ENCODE results near the gene ESR2.

Gene ESR2

GRCh38 chr14:64289571-64289970 lies 4.6 kb downstream of the ESR2 start:
- H3K9ac ChIP-seq (ENCODE audit: low read length), result no peak overlapping the region

DNA sequence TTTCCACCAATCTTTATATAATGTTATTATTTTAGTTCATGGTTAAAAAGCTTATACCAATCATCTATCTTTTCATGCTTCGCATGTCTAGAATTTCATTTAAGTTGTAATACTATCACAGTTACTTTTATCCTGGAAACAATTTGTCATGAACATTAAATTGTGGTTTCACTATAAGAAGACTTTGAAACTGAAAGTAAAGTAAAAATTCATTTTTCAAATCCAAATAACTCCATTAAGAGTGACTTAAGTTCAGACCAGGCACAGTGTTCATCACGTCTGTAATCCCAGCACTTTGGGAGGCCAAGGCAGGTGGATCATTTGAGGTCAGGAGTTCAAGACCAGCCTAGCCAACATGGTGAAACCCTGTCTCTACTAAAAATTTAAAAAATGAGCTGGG lies 12.4 kb downstream of the ESR2 start:
- H3K4me1 ChIP-seq (ENCODE audit: control insufficient read depth, insufficient read depth, low read depth, low read length), result no peaks in the 10 kb centered on the region
- peaks cover 2% of the 10 kb centered on the region for H3K79me1 ChIP-seq (replicated peaks; ENCODE audit: low read length, poor library complexity, severe bottlenecking)
- WGBS, result 79% methylated on average over 1 of the region's 2 CpGs
- no peak overlapping the region for H3K14ac ChIP-seq (ENCODE audit: low read length in 2 of 2)
- H3K27me3 ChIP-seq (ENCODE audit: control insufficient read depth in 1 of 2, insufficient read depth in 1 of 2, low read length in 2 of 2), result no peaks in the 10 kb centered on the region
- H3K9me3 ChIP-seq (ENCODE audit: control insufficient read depth, low read length), result no peaks in the 10 kb centered on the region
- no peaks in the 10 kb centered on the region for H3K36me3 ChIP-seq (ENCODE audit: control insufficient read depth in 1 of 2, insufficient read depth in 2 of 2, low read depth in 1 of 2, low read length in 2 of 2)
- no peak overlapping the region for H3K9ac ChIP-seq (ENCODE audit: low read length)
- no peak overlapping the region for H3K27ac ChIP-seq (ENCODE audit: low read length, poor library complexity, severe bottlenecking)
- no peak overlapping the region for H2BK120ac ChIP-seq (ENCODE audit: low read depth, low read length)
- no peak overlapping the region for H4K91ac ChIP-seq (ENCODE audit: low read length)
- no peak overlapping the region for H3K4me2 ChIP-seq (ENCODE audit: low read length, poor library complexity, severe bottlenecking)
- H2BK15ac ChIP-seq (ENCODE audit: low read depth, poor library complexity, severe bottlenecking), result no peak overlapping the region
- DNase-seq, result peak; percentile 9
- H3K23ac ChIP-seq (ENCODE audit: low read length in 2 of 2), result no peak overlapping the region
- no peak overlapping the region for H2BK12ac ChIP-seq (ENCODE audit: low read length in 2 of 2)
- H4K8ac ChIP-seq (ENCODE audit: low read length), result no peak overlapping the region
- H2AFZ ChIP-seq (ENCODE audit: low read depth, low read length), result no peak overlapping the region
- H2BK5ac ChIP-seq (ENCODE audit: low read depth, low read length, poor library complexity, severe bottlenecking), result no peak overlapping the region
- H3K4ac ChIP-seq (ENCODE audit: low read depth in 1 of 2, low read length in 2 of 2), result no peak overlapping the region
- H2AK5ac ChIP-seq (ENCODE audit: low read length, severe bottlenecking), result no peak overlapping the region
- peak overlapping the region in 1 of 2 experiments; percentile 18 for H3K4me3 ChIP-seq (ENCODE audit: insufficient read depth in 1 of 2, low read depth in 1 of 2, low read length in 2 of 2)
- H3K18ac ChIP-seq (ENCODE audit: low read depth in 1 of 2, low read length in 2 of 2), result no peak overlapping the region

More at GRCh38 chr14:64289571-64289970, 4.6 kb downstream of the ESR2 start:
- Histone ChIP-seq H3K79me1 (replicated peaks; ENCODE audit: low read length, poor library complexity, severe bottlenecking) (peaks cover 8% of the 10 kb centered on the region), H3K4me1 (ENCODE audit: control insufficient read depth, insufficient read depth, low read depth, low read length) (peaks cover 7% of the 10 kb centered on the region), H3K27me3 (ENCODE audit: control insufficient read depth in 1 of 2, insufficient read depth in 1 of 2, low read length in 2 of 2) (peaks cover 0 to 19% of the 10 kb centered on the region in 2 experiments), H3K23ac (ENCODE audit: low read length in 2 of 2) (no peak overlapping the region), H4K91ac (ENCODE audit: low read length) (no peak overlapping the region), H2BK15ac (ENCODE audit: low read depth, poor library complexity, severe bottlenecking) (no peak overlapping the region), H4K8ac (ENCODE audit: low read length) (no peak overlapping the region), H3K14ac (ENCODE audit: low read length in 2 of 2) (no peak overlapping the region), H3K18ac (ENCODE audit: low read depth in 1 of 2, low read length in 2 of 2) (no peak overlapping the region), H3K9me3 (ENCODE audit: control insufficient read depth, low read length) (no peaks in the 10 kb centered on the region), H2BK120ac (ENCODE audit: low read depth, low read length) (no peak overlapping the region), H2BK12ac (ENCODE audit: low read length in 2 of 2) (no peak overlapping the region), H2AK5ac (ENCODE audit: low read length, severe bottlenecking) (no peak overlapping the region), H3K4me2 (ENCODE audit: low read length, poor library complexity, severe bottlenecking) (no peak overlapping the region), H3K36me3 (ENCODE audit: control insufficient read depth in 1 of 2, insufficient read depth in 2 of 2, low read depth in 1 of 2, low read length in 2 of 2) (no peaks in the 10 kb centered on the region), H3K4me3 (ENCODE audit: insufficient read depth in 1 of 2, low read depth in 1 of 2, low read length in 2 of 2) (no peak overlapping the region), H3K27ac (ENCODE audit: low read length, poor library complexity, severe bottlenecking) (no peak overlapping the region), H2AFZ (ENCODE audit: low read depth, low read length) (no peak overlapping the region), H2BK5ac (ENCODE audit: low read depth, low read length, poor library complexity, severe bottlenecking) (no peak overlapping the region), H3K4ac (ENCODE audit: low read depth in 1 of 2, low read length in 2 of 2) (no peak overlapping the region)
- 100% methylated on average over 1 of the region's 1 CpG for WGBS
- DNase-seq, result no peak

DNA sequence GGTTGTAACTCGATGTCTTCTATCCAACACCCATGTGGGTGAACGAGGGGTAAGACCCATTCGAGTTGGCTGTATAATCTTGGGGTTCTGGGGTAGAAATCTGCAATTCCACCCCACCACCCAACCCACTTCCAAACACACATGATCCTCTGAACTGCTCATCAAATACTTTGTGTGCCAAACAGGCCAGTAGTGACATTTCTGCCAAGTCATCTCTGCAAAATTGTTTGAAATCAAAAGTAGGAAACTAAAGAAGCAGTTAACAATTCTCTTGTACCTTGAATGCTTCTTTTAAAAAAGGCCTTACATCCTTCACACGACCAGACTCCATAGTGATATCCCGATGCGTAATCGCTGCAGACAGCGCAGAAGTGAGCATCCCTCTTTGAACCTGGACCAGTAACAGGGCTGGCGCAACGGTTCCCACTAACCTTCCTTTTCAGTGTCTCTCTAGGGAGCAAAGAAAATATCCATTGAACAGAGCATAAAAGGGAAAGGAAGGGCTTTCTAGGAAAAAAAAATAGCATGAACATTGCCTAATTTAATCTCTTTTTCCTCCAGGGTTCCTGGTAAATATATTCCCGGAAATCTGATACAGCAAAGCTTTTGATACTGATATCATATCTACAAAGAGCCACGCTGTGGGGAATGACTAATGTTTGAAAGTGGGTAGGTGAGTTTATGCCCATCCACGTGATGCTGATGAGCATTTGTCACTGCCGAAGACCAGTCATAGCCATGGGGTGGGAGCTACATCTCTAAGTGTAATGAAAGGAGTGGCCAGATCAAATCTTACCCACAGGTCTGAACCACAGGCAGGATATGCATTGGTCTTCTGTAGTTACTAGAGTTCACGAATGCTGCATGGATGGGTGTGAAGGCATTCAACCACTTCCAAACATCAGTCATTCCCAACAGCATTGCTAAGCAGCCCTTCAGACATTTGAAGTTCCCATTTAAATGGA lies 14.2 kb downstream of the ESR2 start:
- Histone ChIP-seq H2BK15ac (ENCODE audit: low read depth, poor library complexity, severe bottlenecking) (no peak overlapping the region), H2AFZ (ENCODE audit: low read depth, low read length) (no peak overlapping the region)
- 86% methylated on average over 14 of the region's 15 CpGs for WGBS

DNA sequence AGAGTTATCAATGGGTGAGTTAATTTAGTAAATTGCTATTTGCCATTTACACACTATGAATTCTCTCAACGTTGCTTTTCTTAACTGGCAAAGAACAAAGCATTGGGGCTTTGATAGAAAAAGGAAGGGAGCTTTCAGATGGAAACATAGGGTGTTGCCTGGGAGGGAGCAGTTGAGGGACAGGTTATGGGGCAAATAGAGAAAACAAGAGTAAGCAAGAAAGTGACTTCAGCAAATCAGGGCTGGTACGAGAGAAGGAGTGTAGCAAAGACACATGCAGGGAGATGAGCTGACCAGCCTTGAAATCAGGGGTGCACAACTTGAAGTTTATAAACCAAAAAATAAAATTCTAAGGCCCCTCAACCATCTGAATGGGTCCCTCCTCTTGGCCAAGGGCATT lies 15.7 kb downstream of the ESR2 start:
- no peak overlapping the region for H3K14ac ChIP-seq (ENCODE audit: low read length in 2 of 2)
- no peaks in the 10 kb centered on the region for H3K4me1 ChIP-seq (ENCODE audit: control insufficient read depth, insufficient read depth, low read depth, low read length)
- no peak overlapping the region for H3K18ac ChIP-seq (ENCODE audit: low read depth in 1 of 2, low read length in 2 of 2)
- H3K36me3 ChIP-seq (ENCODE audit: control insufficient read depth in 1 of 2, insufficient read depth in 2 of 2, low read depth in 1 of 2, low read length in 2 of 2), result no peaks in the 10 kb centered on the region
- no peak overlapping the region for H2BK15ac ChIP-seq (ENCODE audit: low read depth, poor library complexity, severe bottlenecking)
- no peak overlapping the region for H2BK5ac ChIP-seq (ENCODE audit: low read depth, low read length, poor library complexity, severe bottlenecking)
- no peak for DNase-seq
- no peak overlapping the region for H3K23ac ChIP-seq (ENCODE audit: low read length in 2 of 2)
- no peak overlapping the region for H4K8ac ChIP-seq (ENCODE audit: low read length)
- H3K4me3 ChIP-seq (ENCODE audit: insufficient read depth in 1 of 2, low read depth in 1 of 2, low read length in 2 of 2), result no peak overlapping the region
- WGBS, result 33% methylated on average over 2 of the region's 2 CpGs
- H2AFZ ChIP-seq (ENCODE audit: low read depth, low read length), result no peak overlapping the region
- no peaks in the 10 kb centered on the region for H3K9me3 ChIP-seq (ENCODE audit: control insufficient read depth, low read length)
- no peaks in the 10 kb centered on the region for H3K79me1 ChIP-seq (replicated peaks; ENCODE audit: low read length, poor library complexity, severe bottlenecking)
- no peak overlapping the region for H3K4ac ChIP-seq (ENCODE audit: low read depth in 1 of 2, low read length in 2 of 2)
- no peak overlapping the region for H2BK120ac ChIP-seq (ENCODE audit: low read depth, low read length)
- no peak overlapping the region for H3K4me2 ChIP-seq (ENCODE audit: low read length, poor library complexity, severe bottlenecking)
- H4K91ac ChIP-seq (ENCODE audit: low read length), result no peak overlapping the region
- no peak overlapping the region for H3K27ac ChIP-seq (ENCODE audit: low read length, poor library complexity, severe bottlenecking)
- H2AK5ac ChIP-seq (ENCODE audit: low read length, severe bottlenecking), result no peak overlapping the region
- no peak overlapping the region for H3K9ac ChIP-seq (ENCODE audit: low read length)
- no peaks in the 10 kb centered on the region for H3K27me3 ChIP-seq (ENCODE audit: control insufficient read depth in 1 of 2, insufficient read depth in 1 of 2, low read length in 2 of 2)
- H2BK12ac ChIP-seq (ENCODE audit: low read length in 2 of 2), result no peak overlapping the region

More for the DNA sequence above, 14.2 kb downstream of the ESR2 start:
- H3K4ac ChIP-seq (ENCODE audit: low read depth in 1 of 2, low read length in 2 of 2), result no peak overlapping the region
- H3K18ac ChIP-seq (ENCODE audit: low read depth in 1 of 2, low read length in 2 of 2), result no peak overlapping the region
- no peak overlapping the region for H3K9ac ChIP-seq (ENCODE audit: low read length)
- H3K23ac ChIP-seq (ENCODE audit: low read length in 2 of 2), result no peak overlapping the region
- no peak overlapping the region for H2BK12ac ChIP-seq (ENCODE audit: low read length in 2 of 2)
- no peaks in the 10 kb centered on the region for H3K27me3 ChIP-seq (ENCODE audit: control insufficient read depth in 1 of 2, insufficient read depth in 1 of 2, low read length in 2 of 2)
- no peak overlapping the region for H2AK5ac ChIP-seq (ENCODE audit: low read length, severe bottlenecking)
- no peaks in the 10 kb centered on the region for H3K79me1 ChIP-seq (replicated peaks; ENCODE audit: low read length, poor library complexity, severe bottlenecking)
- no peak overlapping the region for H4K91ac ChIP-seq (ENCODE audit: low read length)
- H3K4me2 ChIP-seq (ENCODE audit: low read length, poor library complexity, severe bottlenecking), result no peak overlapping the region
- no peaks in the 10 kb centered on the region for H3K36me3 ChIP-seq (ENCODE audit: control insufficient read depth in 1 of 2, insufficient read depth in 2 of 2, low read depth in 1 of 2, low read length in 2 of 2)
- no peak overlapping the region for H3K14ac ChIP-seq (ENCODE audit: low read length in 2 of 2)
- no peak overlapping the region for H2BK120ac ChIP-seq (ENCODE audit: low read depth, low read length)
- no peak for DNase-seq
- no peaks in the 10 kb centered on the region for H3K9me3 ChIP-seq (ENCODE audit: control insufficient read depth, low read length)
- no peak overlapping the region for H4K8ac ChIP-seq (ENCODE audit: low read length)
- no peaks in the 10 kb centered on the region for H3K4me1 ChIP-seq (ENCODE audit: control insufficient read depth, insufficient read depth, low read depth, low read length)
- no peak overlapping the region for H3K4me3 ChIP-seq (ENCODE audit: insufficient read depth in 1 of 2, low read depth in 1 of 2, low read length in 2 of 2)
- no peak overlapping the region for H3K27ac ChIP-seq (ENCODE audit: low read length, poor library complexity, severe bottlenecking)
- H2BK5ac ChIP-seq (ENCODE audit: low read depth, low read length, poor library complexity, severe bottlenecking), result no peak overlapping the region
